Prostate gland (tissue), 2 donors: ENCODE data around the gene GABPB1.

Experiments used
- POLR2A ChIP-seq: fragments of 450-650 bp; IDR thresholded peaks from one replicate; pipeline ENCODE4 v1.6.1; 2016; ENCODE audit warnings: antibody characterized with exemption, mild to moderate bottlenecking
- TF ChIP-seq, protein P1 (sequence below), 4 experiments: fragments of 200-600 bp in 2 of 4; fragments of 450-650 bp in 2 of 4; sonication (generic) in 2 of 4; IDR thresholded peaks; 1 replicate in 3 of 4; 2 replicates in 1 of 4; pipeline ENCODE4 v1.5.1; 2016 to 2019; ENCODE audit warnings: antibody characterized with exemption in 4 of 4, mild to moderate bottlenecking in 2 of 4, moderate library complexity in 2 of 4

DNA sequence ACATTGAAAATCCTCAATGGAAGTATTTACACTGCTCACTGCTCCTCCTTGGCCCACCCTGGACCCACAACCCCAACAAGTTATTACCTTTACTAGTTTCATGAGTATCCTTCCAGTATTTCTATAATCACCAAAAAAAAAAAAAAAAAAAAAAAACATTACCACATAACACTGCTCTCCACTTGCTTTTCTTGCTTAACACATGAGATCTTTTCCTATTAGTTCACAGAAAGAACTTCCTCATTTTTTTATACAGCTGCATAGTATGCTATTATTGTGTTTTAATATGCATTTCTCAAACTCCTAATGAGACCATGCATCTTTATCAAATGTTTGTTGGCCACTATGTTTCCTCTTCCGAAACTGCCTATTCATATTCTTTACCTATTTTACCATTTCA, 14.6 kb downstream of the GABPB1 start:
- TF ChIP-seq, protein P1, sequence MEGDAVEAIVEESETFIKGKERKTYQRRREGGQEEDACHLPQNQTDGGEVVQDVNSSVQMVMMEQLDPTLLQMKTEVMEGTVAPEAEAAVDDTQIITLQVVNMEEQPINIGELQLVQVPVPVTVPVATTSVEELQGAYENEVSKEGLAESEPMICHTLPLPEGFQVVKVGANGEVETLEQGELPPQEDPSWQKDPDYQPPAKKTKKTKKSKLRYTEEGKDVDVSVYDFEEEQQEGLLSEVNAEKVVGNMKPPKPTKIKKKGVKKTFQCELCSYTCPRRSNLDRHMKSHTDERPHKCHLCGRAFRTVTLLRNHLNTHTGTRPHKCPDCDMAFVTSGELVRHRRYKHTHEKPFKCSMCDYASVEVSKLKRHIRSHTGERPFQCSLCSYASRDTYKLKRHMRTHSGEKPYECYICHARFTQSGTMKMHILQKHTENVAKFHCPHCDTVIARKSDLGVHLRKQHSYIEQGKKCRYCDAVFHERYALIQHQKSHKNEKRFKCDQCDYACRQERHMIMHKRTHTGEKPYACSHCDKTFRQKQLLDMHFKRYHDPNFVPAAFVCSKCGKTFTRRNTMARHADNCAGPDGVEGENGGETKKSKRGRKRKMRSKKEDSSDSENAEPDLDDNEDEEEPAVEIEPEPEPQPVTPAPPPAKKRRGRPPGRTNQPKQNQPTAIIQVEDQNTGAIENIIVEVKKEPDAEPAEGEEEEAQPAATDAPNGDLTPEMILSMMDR (IDR thresholded peaks at IDR 0.05) = no peak
- TF ChIP-seq POLR2A = no peak
